ENCODE measurements around the gene GPR146.

DNA sequence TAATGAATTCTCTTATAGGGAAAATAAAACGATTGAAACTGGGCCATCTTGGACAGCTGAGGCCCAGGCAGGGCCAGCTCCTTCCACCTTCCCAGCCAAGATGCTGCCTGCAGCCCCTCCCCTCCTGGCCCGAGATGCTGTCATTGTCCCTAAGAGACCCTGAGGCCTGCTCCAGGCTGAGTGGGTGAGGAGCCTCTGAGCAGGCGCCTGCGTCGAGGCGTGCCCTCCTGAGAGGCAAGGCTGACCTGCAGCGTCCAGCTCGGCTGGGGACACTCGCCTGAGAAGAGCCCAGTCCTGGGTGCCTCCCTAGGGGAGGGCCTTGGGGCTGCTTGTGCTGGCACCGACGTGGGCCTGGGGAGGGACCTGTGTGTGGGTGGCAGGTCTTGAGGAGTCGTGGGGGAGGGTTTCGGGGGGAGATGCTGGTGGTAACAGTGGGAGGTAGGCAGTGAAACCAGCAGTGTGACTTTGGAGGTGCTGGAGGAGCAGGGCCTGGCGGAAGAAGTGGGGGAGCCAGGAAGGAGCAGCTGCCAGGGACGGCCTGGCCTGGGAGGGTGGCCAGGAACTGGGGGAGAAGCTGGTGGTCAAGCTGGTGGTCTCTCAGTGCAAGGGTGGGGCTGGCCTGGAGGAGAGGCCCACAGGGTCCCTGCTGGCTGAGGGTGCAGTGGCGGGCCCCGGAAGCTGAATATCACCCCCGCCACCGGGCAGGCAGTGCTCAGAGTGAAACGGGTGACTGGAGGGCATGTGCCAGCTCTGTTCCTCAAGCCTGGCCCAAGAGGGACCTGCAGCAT is 7.9 kb downstream of the GPR146 start:
- TF ChIP-seq, protein P1, sequence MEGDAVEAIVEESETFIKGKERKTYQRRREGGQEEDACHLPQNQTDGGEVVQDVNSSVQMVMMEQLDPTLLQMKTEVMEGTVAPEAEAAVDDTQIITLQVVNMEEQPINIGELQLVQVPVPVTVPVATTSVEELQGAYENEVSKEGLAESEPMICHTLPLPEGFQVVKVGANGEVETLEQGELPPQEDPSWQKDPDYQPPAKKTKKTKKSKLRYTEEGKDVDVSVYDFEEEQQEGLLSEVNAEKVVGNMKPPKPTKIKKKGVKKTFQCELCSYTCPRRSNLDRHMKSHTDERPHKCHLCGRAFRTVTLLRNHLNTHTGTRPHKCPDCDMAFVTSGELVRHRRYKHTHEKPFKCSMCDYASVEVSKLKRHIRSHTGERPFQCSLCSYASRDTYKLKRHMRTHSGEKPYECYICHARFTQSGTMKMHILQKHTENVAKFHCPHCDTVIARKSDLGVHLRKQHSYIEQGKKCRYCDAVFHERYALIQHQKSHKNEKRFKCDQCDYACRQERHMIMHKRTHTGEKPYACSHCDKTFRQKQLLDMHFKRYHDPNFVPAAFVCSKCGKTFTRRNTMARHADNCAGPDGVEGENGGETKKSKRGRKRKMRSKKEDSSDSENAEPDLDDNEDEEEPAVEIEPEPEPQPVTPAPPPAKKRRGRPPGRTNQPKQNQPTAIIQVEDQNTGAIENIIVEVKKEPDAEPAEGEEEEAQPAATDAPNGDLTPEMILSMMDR (IDR thresholded peaks at IDR 0.05) = no peak
- no peak for TF ChIP-seq POLR2A (IDR thresholded peaks at IDR 0.05)
- TF ChIP-seq POLR2AphosphoS5 (IDR thresholded peaks at IDR 0.05) = no peak
